ENCODE results near the gene PPM1E. TPM values are rescaled to one million over a fixed set of nuclear protein-coding genes. Genes with fewer than 3 reads are reported as not detected.

Gene PPM1E
- total and polyA plus RNA-seq, 2 of the 8 experiments (the other 6 are each of a cell fraction or from before 2014, with no cell fraction given), result 5.0 to 10.4 TPM

DNA sequence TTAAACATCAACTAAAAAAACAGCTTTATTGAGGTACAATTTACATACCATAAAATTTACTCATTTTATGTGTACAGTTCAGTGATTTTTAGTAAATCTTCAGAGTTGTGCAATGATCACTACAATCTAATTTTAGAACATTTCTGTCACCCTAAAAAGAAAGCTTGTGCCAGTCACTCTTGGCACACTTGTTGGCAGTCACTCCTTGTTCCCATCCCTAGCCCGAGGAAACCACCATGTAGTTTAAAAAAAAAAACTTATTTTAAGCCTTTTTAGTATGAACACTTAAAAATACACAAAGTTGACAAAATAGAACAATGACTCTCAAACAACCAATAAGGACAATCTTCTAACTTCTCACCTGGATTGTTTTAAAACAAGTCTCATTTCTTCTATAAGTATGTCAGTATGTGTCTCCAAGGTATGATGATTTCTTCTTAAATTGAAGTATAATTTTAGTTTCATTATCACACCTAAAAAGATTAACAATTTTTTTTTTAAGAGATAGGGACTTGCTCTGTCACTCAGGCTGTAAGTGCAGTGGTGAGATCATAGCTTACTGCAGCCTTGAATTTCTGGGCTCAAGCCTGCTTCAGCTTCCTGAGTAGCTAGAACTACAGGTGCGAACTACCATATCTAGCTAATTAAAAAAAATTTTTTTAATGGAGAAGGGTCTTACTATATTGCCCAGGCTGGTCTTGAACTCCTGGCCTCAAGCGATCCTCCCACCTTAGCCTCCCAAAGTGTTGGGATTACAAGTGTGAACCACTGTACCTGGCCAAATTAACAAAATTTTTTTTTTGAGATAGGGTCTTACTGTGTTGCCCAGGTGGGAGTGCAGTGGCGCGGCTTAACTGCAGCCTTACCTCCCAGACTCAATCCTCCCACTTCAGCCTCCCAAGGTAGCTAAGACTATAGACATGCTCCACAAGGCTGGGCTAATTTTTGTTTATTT, 53.2 kb downstream of the PPM1E start:
- no peak overlapping the region for H3K56ac ChIP-seq (replicated peaks; ENCODE audit: insufficient read length, low read depth, low read length)
- H3K79me2 ChIP-seq (ENCODE audit: control insufficient read depth in 1 of 2, insufficient read depth in 2 of 2, low read length in 2 of 2), result no peaks in the 10 kb centered on the region
- CTCF ChIA-PET (ENCODE audit: partially characterized antibody), result interaction anchor here (0.8 to 1.2 kb wide), 3 partner anchors 41 to 102 kb away, joined by 3 read pairs; no protein-coding TSS in a partner anchor
- H3K23ac ChIP-seq (ENCODE audit: insufficient read length), result no peak overlapping the region
- TF ChIP-seq EGR1 (IDR thresholded peaks at IDR 0.05; ENCODE audit: borderline replicate concordance, low read depth, low read length), result no peak
- no peak for TF ChIP-seq MAFK (IDR thresholded peaks at IDR 0.05; ENCODE audit: low read depth, low read length)
- no peak for TF ChIP-seq POLR2A (IDR thresholded peaks at IDR 0.05; ENCODE audit: control extremely low read depth in 1 of 2, low read depth in 2 of 2, low read length in 2 of 2)
- TF ChIP-seq PHF8 (conservative IDR thresholded peaks at IDR 0.05; ENCODE audit: low read depth, low read length), result no peak
- TF ChIP-seq SP2 (IDR thresholded peaks at IDR 0.05; ENCODE audit: low read length), result no peak
- no peak for TF ChIP-seq SRF (IDR thresholded peaks at IDR 0.05; ENCODE audit: low read depth, low read length)
- no peak for TF ChIP-seq CBX5 (IDR thresholded peaks at IDR 0.05; ENCODE audit: low read depth, low read length)
- TF ChIP-seq JUND (IDR thresholded peaks at IDR 0.05; ENCODE audit: low read length), result no peak
- no peak for TF ChIP-seq YY1 (IDR thresholded peaks at IDR 0.05; ENCODE audit: low read depth, low read length)
- no peak for TF ChIP-seq CHD2 (IDR thresholded peaks at IDR 0.05; ENCODE audit: low read length)
- H3K4me2 ChIP-seq (ENCODE audit: insufficient read depth in 1 of 2, low read depth in 2 of 2, low read length in 2 of 2), result no peak overlapping the region
- POLR2A ChIA-PET (ENCODE audit: partially characterized antibody), result no interaction called here
- no peak overlapping the region for H2AK5ac ChIP-seq (ENCODE audit: low read depth, low read length)
- FAIRE-seq, result no peak
- H3K36me3 ChIP-seq (ENCODE audit: control insufficient read depth in 2 of 4, insufficient read depth in 4 of 4, low read length in 3 of 4), result no peaks in the 10 kb centered on the region
- H3K4me1 ChIP-seq (replicated peaks in 1 of 4; ENCODE audit: control insufficient read depth in 3 of 4, insufficient read depth in 4 of 4, low read length in 3 of 4), result no peaks in the 10 kb centered on the region
- no peak overlapping the region for H3K14ac ChIP-seq (ENCODE audit: insufficient read length)
- H2BK12ac ChIP-seq (ENCODE audit: low read depth, low read length), result no peak overlapping the region
- H3K23me2 ChIP-seq (ENCODE audit: low read depth, low read length), result no peaks in the 10 kb centered on the region
- no peak overlapping the region for H4K8ac ChIP-seq (ENCODE audit: extremely low read depth, insufficient read depth, low read length)
- H2BK120ac ChIP-seq (replicated peaks; ENCODE audit: low read depth, low read length), result no peak overlapping the region
- H3K79me1 ChIP-seq (ENCODE audit: low read depth, low read length), result no peaks in the 10 kb centered on the region
- WGBS, 2 experiments (ENCODE audit: extremely low coverage in 1 of 2, insufficient coverage in 1 of 2, insufficient read length in 1 of 2, insufficient replicate concordance in 2 of 2, low coverage in 1 of 2, low lambda C conversion rate in 2 of 2, missing lambda C conversion rate in 1 of 2), result 90% methylated on average over 5 of the region's 5 CpGs; no CpG with 5 or more reads in 1 of the 2 experiments
- no peak overlapping the region for H3K18ac ChIP-seq (ENCODE audit: extremely low read depth, low read length)
- no peaks in the 10 kb centered on the region for H3K27me3 ChIP-seq (replicated peaks in 1 of 4; ENCODE audit: control insufficient read depth in 3 of 4, extremely low read depth in 1 of 4, insufficient read depth in 3 of 4, low read length in 3 of 4)
- H3K4me3 ChIP-seq (ENCODE audit: extremely low read depth in 1 of 4, insufficient read depth in 2 of 4, low read depth in 3 of 4, low read length in 4 of 4), result no peak overlapping the region
- H2BK20ac ChIP-seq (ENCODE audit: low read length), result no peak overlapping the region
- H4K5ac ChIP-seq (ENCODE audit: insufficient read length, low read depth, low read length), result no peak overlapping the region
- no peak overlapping the region for H2BK5ac ChIP-seq (ENCODE audit: low read depth, low read length)
- H3K9ac ChIP-seq (replicated peaks in 1 of 4; ENCODE audit: extremely low read depth in 1 of 4, low read depth in 3 of 4, low read length in 3 of 4), result no peak overlapping the region
- no peak for DNase-seq (ENCODE audit: low read depth in 1 of 2, low spot score in 2 of 2)
- H4K20me1 ChIP-seq (replicated peaks in 1 of 2; ENCODE audit: control insufficient read depth in 1 of 2, insufficient read depth in 2 of 2, low read length in 2 of 2), result peaks cover 0 to 2% of the 10 kb centered on the region in 2 experiments
- no peak overlapping the region for H3K4ac ChIP-seq (replicated peaks; ENCODE audit: insufficient read length, low read depth, low read length)
- H3K9me3 ChIP-seq (ENCODE audit: insufficient read depth in 2 of 2, low read depth in 1 of 2, low read length in 1 of 2), result no peaks in the 10 kb centered on the region
- no peak overlapping the region for H3K27ac ChIP-seq (ENCODE audit: low read depth, low read length)
- no peak overlapping the region for H4K91ac ChIP-seq (replicated peaks; ENCODE audit: insufficient read length, low read length)
- H2BK15ac ChIP-seq (ENCODE audit: low read length), result no peak overlapping the region
- no peak overlapping the region for H2AFZ ChIP-seq (ENCODE audit: low read length)

All from H1 (cell line).